HG03280 (cell line): ENCODE measurements around the gene FANCL.
"Not testable (repeated sequence)": the region's sequence is repeated elsewhere in the genome, so short reads cannot be mapped to it uniquely, and the experiment has no call there.

Experiments used
- ATAC-seq: cut with Tn5 transposase; IDR thresholded peaks from one replicate; pipeline ENCODE4 v1.9.1; 2021; ENCODE audit warnings: mild to moderate bottlenecking, moderate library complexity; ENCODE audit not compliant: unreplicated experiment

The FANCL gene

DNA sequence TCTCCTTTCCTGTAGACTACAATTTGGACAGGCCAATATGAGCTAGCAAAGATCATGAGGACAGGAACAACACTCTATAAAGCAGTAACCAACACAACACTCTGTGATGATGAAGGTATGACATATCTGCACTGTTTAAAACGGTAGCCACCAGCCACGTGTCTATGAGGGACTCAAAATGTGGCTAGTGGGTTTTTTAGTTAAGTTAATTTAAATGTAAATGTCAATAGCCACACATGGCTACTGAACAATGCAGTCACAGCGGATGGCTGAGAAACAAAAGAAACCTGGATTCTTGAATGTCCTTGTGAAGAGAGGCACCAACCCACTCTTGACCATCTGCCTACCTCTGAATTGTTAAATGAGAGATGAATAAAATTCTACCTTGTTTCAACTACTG, 33.9 kb downstream of the FANCL start:
- no peak for ATAC-seq

- no peak for ATAC-seq
Measured at GRCh38 chr2:58206785-58207184, 34.3 kb downstream of the FANCL start.

- ATAC-seq = no peak
Measured at GRCh38 chr2:58204195-58204959, 36.7 kb downstream of the FANCL start.

DNA sequence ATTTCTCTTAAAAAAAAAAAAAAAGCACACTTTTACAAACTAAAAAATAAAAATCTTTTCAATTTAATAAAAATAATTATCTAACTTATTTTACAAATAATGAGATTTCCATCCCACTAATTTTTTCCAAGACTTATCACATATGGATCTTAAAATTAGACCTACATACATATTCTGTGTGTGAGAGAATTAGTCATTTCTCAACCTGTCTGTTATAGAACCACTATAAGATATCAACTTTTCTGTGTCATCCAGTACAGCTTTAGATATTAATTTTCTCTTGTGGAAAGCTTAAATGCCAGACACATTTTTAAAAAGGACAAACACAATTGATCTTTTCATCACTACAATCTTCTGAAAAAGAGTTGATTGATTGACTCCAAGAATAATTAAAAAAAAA, 38.1 kb downstream of the FANCL start:
- no peak for ATAC-seq

DNA sequence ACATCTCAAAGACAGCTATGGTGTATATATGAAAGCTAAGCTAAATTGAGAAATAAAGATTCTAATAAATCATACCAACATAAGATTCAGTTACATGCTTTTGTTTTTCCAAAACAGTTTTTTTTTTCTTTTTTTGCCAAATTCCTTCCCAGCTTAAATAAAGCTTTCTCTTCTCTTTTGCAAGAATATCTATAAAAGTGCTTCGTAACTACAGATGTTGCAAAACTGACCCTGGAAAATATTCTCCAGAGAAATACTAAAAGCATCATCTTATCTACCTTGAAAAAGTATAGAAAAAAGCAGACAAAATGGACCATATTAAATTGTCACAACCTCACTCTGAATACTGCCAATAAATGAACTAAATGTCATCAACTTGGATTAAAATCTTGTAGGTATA, 38.7 kb downstream of the FANCL start:
- no peak for ATAC-seq

GRCh38 chr2:58197894-58198293, 43.2 kb downstream of the FANCL start:
- ATAC-seq = no peak

- ATAC-seq = no peak
Measured at GRCh38 chr2:58195662-58196061, 45.5 kb downstream of the FANCL start.

GRCh38 chr2:58194458-58194857, 46.7 kb downstream of the FANCL start:
- no peak for ATAC-seq

DNA sequence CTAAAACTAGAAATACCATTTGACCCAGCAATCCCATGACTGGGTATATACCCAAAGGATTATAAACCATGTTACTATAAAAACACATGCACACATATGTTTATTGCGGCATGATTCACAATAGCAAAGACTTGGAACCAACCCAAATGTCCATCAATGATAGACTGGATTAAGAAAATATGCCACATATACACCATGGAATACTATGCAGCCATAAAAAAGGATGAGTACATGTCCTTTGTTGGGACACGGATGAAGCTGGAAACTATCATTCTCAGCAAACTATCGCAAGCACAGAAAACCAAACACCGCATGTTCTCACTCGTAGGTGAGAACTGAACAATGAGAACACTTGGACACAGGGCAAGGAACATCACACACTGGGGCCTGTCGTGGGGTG, 54.1 kb downstream of the FANCL start:
- ATAC-seq = not testable (repeated sequence)

- no peak for ATAC-seq
Measured at GRCh38 chr2:58186501-58186900, 54.6 kb downstream of the FANCL start.

GRCh38 chr2:58182527-58182926, 58.6 kb downstream of the FANCL start:
- no peak for ATAC-seq

DNA sequence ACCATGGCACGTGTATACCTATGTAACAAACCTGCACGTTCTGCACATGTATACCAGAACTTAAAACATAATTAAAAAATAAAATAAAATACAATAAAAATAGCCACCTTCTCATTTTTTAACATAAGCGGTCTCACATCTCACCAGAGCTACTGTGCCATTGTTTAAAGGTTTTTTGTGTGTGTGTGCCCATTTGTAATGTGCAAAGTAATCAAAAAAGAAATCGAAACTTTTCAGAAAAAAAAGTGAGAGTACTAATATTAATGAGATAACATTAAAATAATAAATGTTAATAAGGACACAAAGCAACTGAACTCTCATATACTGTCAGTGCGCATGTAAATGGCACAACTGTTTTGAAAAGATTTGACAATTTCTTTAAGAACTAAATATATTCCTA, 60.5 kb downstream of the FANCL start:
- ATAC-seq = no peak

DNA sequence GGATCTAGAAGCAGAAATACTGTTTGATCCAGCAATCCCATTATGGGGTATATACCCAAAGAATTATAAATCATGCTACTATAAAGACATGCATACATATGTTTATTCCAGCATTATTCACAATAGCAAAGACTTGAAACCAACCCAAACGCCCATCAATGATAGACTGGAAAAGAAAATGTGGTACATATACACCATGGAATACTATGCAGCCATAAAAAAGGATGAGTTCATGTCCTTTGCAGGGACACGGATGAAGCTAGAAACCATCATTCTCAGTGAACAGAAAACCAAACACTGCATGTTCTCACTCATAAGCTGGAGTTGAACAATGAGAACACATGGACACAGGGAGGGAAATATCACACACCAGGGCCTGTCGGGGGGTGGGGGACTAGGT, 61.0 kb downstream of the FANCL start:
- not testable (repeated sequence) for ATAC-seq

- not testable (repeated sequence) for ATAC-seq
Measured at GRCh38 chr2:58177187-58177586, 63.9 kb downstream of the FANCL start.

DNA sequence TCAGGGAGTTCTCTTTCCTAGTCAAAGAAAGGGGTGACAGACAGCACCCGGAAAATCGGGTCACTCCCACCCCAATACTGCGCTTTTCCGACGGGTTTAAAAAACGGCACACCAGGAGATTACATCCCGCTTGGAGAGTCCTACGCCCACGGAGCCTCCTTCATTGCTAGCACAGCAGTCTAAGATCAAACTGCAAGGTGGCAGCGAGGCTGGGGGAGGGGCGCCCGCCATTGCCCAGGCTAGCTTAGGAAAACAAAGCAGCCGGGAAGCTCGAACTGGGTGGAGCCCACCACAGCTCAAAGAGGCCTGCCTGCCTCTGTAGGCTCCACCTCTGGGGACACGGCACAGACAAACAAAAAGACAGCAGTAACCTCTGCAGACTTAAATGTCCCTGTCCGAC, 69.3 kb downstream of the FANCL start:
- not testable (repeated sequence) for ATAC-seq

GRCh38 chr2:58170334-58170933, 70.7 kb downstream of the FANCL start:
- ATAC-seq = not testable (repeated sequence)

GRCh38 chr2:58169845-58170244, 71.3 kb downstream of the FANCL start:
- not testable (repeated sequence) for ATAC-seq

DNA sequence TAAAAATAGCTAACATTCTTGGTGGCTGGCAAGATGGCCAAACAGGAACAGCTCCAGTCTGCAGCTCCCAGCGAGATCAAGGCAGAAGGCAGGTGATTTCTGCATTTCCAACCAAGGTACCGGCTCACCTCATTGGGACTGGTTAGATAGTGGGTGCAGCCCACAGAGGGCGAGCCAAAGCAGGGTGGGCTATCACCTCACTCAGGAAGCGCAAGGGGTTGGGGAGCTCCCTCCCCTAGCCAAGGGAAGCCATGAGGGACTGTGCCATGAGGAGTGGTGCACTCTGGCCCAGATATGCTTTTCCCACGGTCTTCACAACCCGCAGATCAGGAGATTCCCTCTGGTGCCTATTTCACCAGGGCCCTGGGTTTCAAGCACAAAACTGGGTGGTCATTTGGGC, 73.0 kb downstream of the FANCL start:
- ATAC-seq = not testable (repeated sequence)

- no peak for ATAC-seq
Measured at GRCh38 chr2:58163913-58164312, 77.2 kb downstream of the FANCL start.

DNA sequence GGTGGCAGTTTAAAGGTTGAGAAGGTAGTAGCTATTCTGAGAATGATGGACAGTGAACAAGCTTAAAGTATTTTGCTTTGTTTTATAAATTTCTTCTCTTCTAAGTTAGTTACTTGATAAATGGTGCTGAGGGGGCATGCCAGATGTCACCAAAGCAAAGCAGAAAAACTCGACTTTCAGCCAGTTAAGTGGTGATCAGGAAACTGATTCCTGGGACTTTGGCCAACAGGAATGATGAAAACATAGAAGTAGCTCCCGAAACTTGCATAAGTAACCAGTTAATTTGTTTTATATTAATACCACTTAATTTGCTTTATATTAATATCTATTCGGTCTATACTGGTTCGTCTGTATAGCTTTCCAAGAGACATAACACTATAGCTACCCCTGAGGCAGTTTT, 82.6 kb downstream of the FANCL start:
- ATAC-seq = no peak

DNA sequence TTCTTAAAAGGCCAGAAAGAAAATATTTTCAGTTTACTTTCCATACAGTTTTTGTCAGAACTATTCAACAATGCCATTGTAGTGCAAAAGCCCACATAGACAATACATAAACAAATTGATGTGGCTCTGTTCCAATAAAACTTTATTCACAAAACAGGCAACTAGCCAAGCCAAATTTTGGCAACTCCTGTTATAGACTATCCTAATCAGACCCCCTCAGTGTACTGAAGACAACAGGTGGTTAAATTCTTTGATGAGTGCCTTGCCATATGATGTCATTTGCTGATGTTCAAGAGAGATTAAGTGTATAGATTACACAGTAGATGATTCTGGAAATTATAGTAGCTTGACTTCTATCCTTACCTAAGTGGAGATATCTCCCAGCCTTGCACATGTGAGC, 83.4 kb downstream of the FANCL start:
- no peak for ATAC-seq

- ATAC-seq = no peak
Measured at GRCh38 chr2:58156780-58157179, 84.3 kb downstream of the FANCL start.
